ENCODE measurements around the gene RIBC2.

- TF ChIP-seq, protein P1, sequence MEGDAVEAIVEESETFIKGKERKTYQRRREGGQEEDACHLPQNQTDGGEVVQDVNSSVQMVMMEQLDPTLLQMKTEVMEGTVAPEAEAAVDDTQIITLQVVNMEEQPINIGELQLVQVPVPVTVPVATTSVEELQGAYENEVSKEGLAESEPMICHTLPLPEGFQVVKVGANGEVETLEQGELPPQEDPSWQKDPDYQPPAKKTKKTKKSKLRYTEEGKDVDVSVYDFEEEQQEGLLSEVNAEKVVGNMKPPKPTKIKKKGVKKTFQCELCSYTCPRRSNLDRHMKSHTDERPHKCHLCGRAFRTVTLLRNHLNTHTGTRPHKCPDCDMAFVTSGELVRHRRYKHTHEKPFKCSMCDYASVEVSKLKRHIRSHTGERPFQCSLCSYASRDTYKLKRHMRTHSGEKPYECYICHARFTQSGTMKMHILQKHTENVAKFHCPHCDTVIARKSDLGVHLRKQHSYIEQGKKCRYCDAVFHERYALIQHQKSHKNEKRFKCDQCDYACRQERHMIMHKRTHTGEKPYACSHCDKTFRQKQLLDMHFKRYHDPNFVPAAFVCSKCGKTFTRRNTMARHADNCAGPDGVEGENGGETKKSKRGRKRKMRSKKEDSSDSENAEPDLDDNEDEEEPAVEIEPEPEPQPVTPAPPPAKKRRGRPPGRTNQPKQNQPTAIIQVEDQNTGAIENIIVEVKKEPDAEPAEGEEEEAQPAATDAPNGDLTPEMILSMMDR (IDR thresholded peaks at IDR 0.05), result no peak
- TF ChIP-seq POLR2A (IDR thresholded peaks at IDR 0.05) (no peak), POLR2AphosphoS5 (IDR thresholded peaks at IDR 0.05) (no peak)
These were observed 7.0 kb downstream of the RIBC2 start for GRCh38 chr22:45420539-45420938.

All from breast epithelium (tissue), 3 donors.